ENCODE measurements around the gene TPK1. TPM values are rescaled to one million over a fixed set of nuclear protein-coding genes. Genes with fewer than 3 reads are reported as not detected.
A peak's percentile ranks its signal among the peaks of the same experiment; 100 is the strongest.

The TPK1 gene
- total RNA-seq, 1 donor from 2014 or later: 14.5 TPM

DNA sequence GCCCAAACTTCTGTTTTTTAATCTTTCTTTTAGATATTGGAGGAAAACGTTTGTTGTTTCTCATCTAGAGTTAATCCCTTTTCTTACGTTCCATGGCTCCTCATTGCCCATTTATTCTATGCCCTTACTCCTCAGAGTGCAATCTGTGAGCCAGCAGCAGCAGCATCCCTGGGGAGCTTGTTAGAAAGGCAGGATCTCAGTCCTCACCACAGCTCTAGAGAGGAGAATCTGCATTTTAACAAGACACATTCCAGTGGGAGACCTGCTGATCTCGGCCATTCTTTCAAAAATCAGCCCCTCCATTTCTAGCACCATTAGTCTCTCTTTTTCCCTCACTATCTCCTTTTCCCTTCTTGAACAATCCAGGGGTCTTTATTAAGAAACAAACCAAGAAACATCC is 348.0 kb downstream of the TPK1 start:
- peak overlapping the region; percentile 75 for H2AFZ ChIP-seq (replicated peaks)
- DNase-seq (ENCODE audit: low spot score): peak; percentile 68
- Mint-ChIP-seq H3K4me1 (peaks cover 11% of the 10 kb centered on the region), H3K4me3 (no peak overlapping the region), H3K9me3 (peaks cover 2% of the 10 kb centered on the region), H3K27me3 (ENCODE audit: insufficient read depth, low read depth) (no peaks in the 10 kb centered on the region), H3K27ac (peak overlapping the region; percentile 83), H3K36me3 (no peaks in the 10 kb centered on the region)
- no peaks in the 10 kb centered on the region for H3K79me2 ChIP-seq (ENCODE audit: low read depth)
- H3K27me3 ChIP-seq: no peaks in the 10 kb centered on the region
- no peaks in the 10 kb centered on the region for H4K20me1 ChIP-seq (ENCODE audit: low read depth)
- TF ChIP-seq EZH2 (IDR thresholded peaks at IDR 0.05) (no peak), EZH2phosphoT487 (IDR thresholded peaks at IDR 0.05) (no peak)
- TF ChIP-seq, protein P1, sequence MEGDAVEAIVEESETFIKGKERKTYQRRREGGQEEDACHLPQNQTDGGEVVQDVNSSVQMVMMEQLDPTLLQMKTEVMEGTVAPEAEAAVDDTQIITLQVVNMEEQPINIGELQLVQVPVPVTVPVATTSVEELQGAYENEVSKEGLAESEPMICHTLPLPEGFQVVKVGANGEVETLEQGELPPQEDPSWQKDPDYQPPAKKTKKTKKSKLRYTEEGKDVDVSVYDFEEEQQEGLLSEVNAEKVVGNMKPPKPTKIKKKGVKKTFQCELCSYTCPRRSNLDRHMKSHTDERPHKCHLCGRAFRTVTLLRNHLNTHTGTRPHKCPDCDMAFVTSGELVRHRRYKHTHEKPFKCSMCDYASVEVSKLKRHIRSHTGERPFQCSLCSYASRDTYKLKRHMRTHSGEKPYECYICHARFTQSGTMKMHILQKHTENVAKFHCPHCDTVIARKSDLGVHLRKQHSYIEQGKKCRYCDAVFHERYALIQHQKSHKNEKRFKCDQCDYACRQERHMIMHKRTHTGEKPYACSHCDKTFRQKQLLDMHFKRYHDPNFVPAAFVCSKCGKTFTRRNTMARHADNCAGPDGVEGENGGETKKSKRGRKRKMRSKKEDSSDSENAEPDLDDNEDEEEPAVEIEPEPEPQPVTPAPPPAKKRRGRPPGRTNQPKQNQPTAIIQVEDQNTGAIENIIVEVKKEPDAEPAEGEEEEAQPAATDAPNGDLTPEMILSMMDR (IDR thresholded peaks at IDR 0.05): no peak
- H3F3A ChIP-seq (ENCODE audit: low read depth): peaks cover 20% of the 10 kb centered on the region
- peak overlapping the region; percentile 86 for H3K27ac ChIP-seq
- H3K9ac ChIP-seq: no peak overlapping the region
- peak overlapping the region; percentile 55 for H3K4me2 ChIP-seq
- no peaks in the 10 kb centered on the region for H3K9me3 ChIP-seq (ENCODE audit: low read depth)
- H3K36me3 ChIP-seq: no peaks in the 10 kb centered on the region
- H3K4me3 ChIP-seq: no peak overlapping the region
- peaks cover 37% of the 10 kb centered on the region for H3K4me1 ChIP-seq

DNA sequence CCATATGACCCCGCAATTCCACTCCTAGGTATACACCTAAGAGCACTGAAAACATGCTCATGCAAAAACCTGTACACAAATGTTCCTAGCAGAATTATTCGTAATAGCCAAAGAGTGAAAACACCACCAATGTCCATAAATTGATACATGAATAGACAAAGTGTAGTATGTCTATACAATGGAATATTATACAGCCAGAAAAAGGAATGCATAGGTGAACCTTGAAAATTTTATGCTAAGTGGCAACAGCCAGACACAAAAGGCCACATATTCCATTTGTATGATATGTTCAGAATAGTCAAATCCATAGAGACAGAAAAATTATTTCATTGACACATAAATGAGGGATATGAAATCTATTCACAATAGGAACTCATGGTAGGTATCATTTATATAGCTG is 351.4 kb downstream of the TPK1 start:
- Histone ChIP-seq H3K4me1 (peaks cover 22% of the 10 kb centered on the region), H3K36me3 (no peaks in the 10 kb centered on the region), H3K9ac (no peak overlapping the region), H3K9me3 (ENCODE audit: low read depth) (no peaks in the 10 kb centered on the region), H3K27me3 (no peaks in the 10 kb centered on the region), H3K4me3 (no peak overlapping the region), H3F3A (ENCODE audit: low read depth) (peaks cover 20% of the 10 kb centered on the region), H4K20me1 (ENCODE audit: low read depth) (no peaks in the 10 kb centered on the region), H3K27ac (no peak overlapping the region), H2AFZ (replicated peaks) (no peak overlapping the region), H3K4me2 (no peak overlapping the region), H3K79me2 (ENCODE audit: low read depth) (no peaks in the 10 kb centered on the region)
- Mint-ChIP-seq H3K27me3 (ENCODE audit: insufficient read depth, low read depth) (no peaks in the 10 kb centered on the region), H3K4me1 (peaks cover 11% of the 10 kb centered on the region), H3K36me3 (no peaks in the 10 kb centered on the region), H3K4me3 (no peak overlapping the region), H3K9me3 (peaks cover 2% of the 10 kb centered on the region), H3K27ac (no peak overlapping the region)
- no peak for DNase-seq (ENCODE audit: low spot score)
- no peak for TF ChIP-seq EZH2 (IDR thresholded peaks at IDR 0.05)
- no peak for TF ChIP-seq EZH2phosphoT487 (IDR thresholded peaks at IDR 0.05)
- TF ChIP-seq, protein P1 (IDR thresholded peaks at IDR 0.05): no peak

DNA sequence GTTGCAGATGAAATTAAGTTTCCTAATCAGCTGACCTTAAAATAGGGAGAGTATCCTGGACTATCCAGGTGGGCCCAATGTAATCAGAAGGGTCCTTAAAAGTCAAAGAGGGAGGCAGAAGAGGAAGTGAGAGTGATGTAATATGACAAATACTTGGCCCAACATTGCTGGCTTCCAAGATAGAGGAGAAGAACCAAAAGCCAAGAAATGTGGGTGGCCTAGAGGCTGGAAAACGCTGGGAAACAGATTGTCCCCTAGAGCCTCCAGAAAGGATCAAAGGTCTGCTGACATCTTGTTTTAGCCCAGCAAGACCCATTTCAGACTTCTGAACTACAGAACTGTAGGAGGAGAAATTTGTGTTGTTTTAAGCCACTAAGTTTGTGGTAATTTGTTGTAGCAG is 352.7 kb downstream of the TPK1 start:
- Histone ChIP-seq H4K20me1 (ENCODE audit: low read depth) (no peaks in the 10 kb centered on the region), H3K4me3 (no peak overlapping the region), H3K27me3 (no peaks in the 10 kb centered on the region), H3K4me1 (peaks cover 21% of the 10 kb centered on the region), H3K9me3 (ENCODE audit: low read depth) (no peaks in the 10 kb centered on the region), H3K27ac (no peak overlapping the region), H3K36me3 (no peaks in the 10 kb centered on the region), H3K4me2 (no peak overlapping the region), H2AFZ (replicated peaks) (no peak overlapping the region), H3K79me2 (ENCODE audit: low read depth) (no peaks in the 10 kb centered on the region), H3K9ac (no peak overlapping the region), H3F3A (ENCODE audit: low read depth) (peaks cover 17% of the 10 kb centered on the region)
- Mint-ChIP-seq H3K9me3 (peaks cover 2% of the 10 kb centered on the region), H3K27me3 (ENCODE audit: insufficient read depth, low read depth) (no peaks in the 10 kb centered on the region), H3K4me1 (peaks cover 10% of the 10 kb centered on the region), H3K36me3 (no peaks in the 10 kb centered on the region), H3K27ac (no peak overlapping the region), H3K4me3 (no peak overlapping the region)
- TF ChIP-seq, protein P1 (IDR thresholded peaks at IDR 0.05): no peak
- TF ChIP-seq EZH2phosphoT487 (IDR thresholded peaks at IDR 0.05) (no peak), EZH2 (IDR thresholded peaks at IDR 0.05) (no peak)
- DNase-seq (ENCODE audit: low spot score): no peak

All from neural progenitor cell (in vitro differentiated cells).